NB4 (cell line): ENCODE measurements around the gene DOCK2.

ENCODE experiments used
- CTCF ChIP-seq: IDR thresholded peaks from one replicate; pipeline ENCODE4 v1.5.1; 2012; ENCODE audit warnings: low read depth, low read length
- POLR2A ChIP-seq: IDR thresholded peaks from 2 replicates; pipeline ENCODE4 v1.6.1; 2011; ENCODE audit warnings: mild to moderate bottlenecking; ENCODE audit not compliant: insufficient read length; ENCODE audit errors: extremely low read depth

GRCh38 chr5:169875091-169875728 lies 238.1 kb downstream of the DOCK2 start:
- TF ChIP-seq CTCF (no peak), POLR2A (no peak)
